Mammary epithelial cell (primary cell): ENCODE measurements around the gene RCBTB2.

Experiments used
- CTCF ChIP-seq, 2 donors: IDR thresholded peaks in 1 of 2; conservative IDR thresholded peaks in 1 of 2; 2 replicates each; pipeline ENCODE4 v1.5.1; 2011 to 2012; ENCODE audit warnings: inconsistent platforms in 2 of 2, low read length in 2 of 2, mild to moderate bottlenecking in 2 of 2, control low read depth in 1 of 2, low read depth in 1 of 2; ENCODE audit not compliant: insufficient read depth in 1 of 2; ENCODE audit errors: extremely low read depth in 1 of 2
- EZH2 ChIP-seq: IDR thresholded peaks from 2 replicates; pipeline ENCODE4 v1.6.1; 2012; ENCODE audit warnings: low read length, inconsistent platforms, borderline replicate concordance

GRCh38 chr13:48508011-48508410, 24.9 kb downstream of the RCBTB2 start:
- TF ChIP-seq CTCF (conservative IDR thresholded peaks at IDR 0.05 in 1 of 2, IDR thresholded peaks at IDR 0.05 in 1 of 2; ENCODE audit: extremely low read depth in 1 of 2, insufficient read depth in 1 of 2, low read depth in 1 of 2, low read length in 2 of 2) = no peak
- TF ChIP-seq EZH2 = no peak
